Keratinocyte (primary cell): ENCODE data around the gene GRPEL2.

Experiments used
- CTCF ChIP-seq, 3 experiments: IDR thresholded peaks in 1 of 3; conservative IDR thresholded peaks in 1 of 3; optimal IDR thresholded peaks in 1 of 3; 2 replicates in 2 of 3; 3 replicates in 1 of 3; pipeline versions ENCODE3 to v1.5.1; 2011; ENCODE audit warnings: low read length in 3 of 3, mild to moderate bottlenecking in 3 of 3, moderate library complexity in 2 of 3, control low read depth in 1 of 3, inconsistent platforms in 1 of 3; ENCODE audit not compliant: insufficient read depth in 2 of 3; ENCODE audit errors: extremely low read depth in 1 of 3
- EZH2 ChIP-seq: IDR thresholded peaks from one replicate; pipeline ENCODE4 v1.6.1; 2012; ENCODE audit warnings: inconsistent platforms, mild to moderate bottlenecking, low read length, moderate library complexity

- TF ChIP-seq CTCF (optimal IDR thresholded peaks at IDR 0.05 in 1 of 3, IDR thresholded peaks at IDR 0.05 in 1 of 3, conservative IDR thresholded peaks at IDR 0.05 in 1 of 3; ENCODE audit: extremely low read depth in 1 of 3, insufficient read depth in 2 of 3, low read length in 3 of 3): no peak
- TF ChIP-seq EZH2: no peak
Observed at GRCh38 chr5:149298163-149298562, 47.1 kb upstream of the GRPEL2 start.
